Kidney (tissue), 14 donors: ENCODE measurements around the gene RUFY3. TPM values are rescaled to one million over a fixed set of nuclear protein-coding genes. Genes with fewer than 3 reads are reported as not detected.

Source experiments
- DNase-seq, 5 donors: peaks; one replicate each; pipeline ENCODE4 v3.0.0-alpha.2; 2013 to 2020
- FAIRE-seq: peaks from 2 replicates; lab custom pipeline; 2012; peaks lifted over from hg19 to GRCh38; lab: Jason Lieb, UNC
- H3K27ac ChIP-seq, 2 donors: one replicate each; pipeline ENCODE4 v1.7.0; 2013; ENCODE audit warnings: low read depth in 2 of 2, low read length in 2 of 2, inconsistent platforms in 1 of 2
- H3K27me3 ChIP-seq: one replicate; pipeline ENCODE4 v1.7.1; 2013; ENCODE audit warnings: low read length, inconsistent platforms; ENCODE audit not compliant: control insufficient read depth, insufficient read depth
- H3K36me3 ChIP-seq, 3 donors: one replicate each; pipeline versions ENCODE4 v1.7.0 to v1.7.1; 2013; ENCODE audit warnings: low read length in 3 of 3, control low read depth in 1 of 3, inconsistent platforms in 1 of 3; ENCODE audit not compliant: insufficient read depth in 3 of 3, control insufficient read depth in 2 of 3
- H3K4me1 ChIP-seq, 3 donors: one replicate each; pipeline versions ENCODE4 v1.7.0 to v1.7.1; 2013; ENCODE audit warnings: low read length in 3 of 3, inconsistent platforms in 1 of 3, low read depth in 1 of 3; ENCODE audit not compliant: control insufficient read depth in 2 of 3, insufficient read depth in 2 of 3
- H3K4me3 ChIP-seq, 3 donors: one replicate each; pipeline versions ENCODE4 v1.7.0 to v1.8.1; 2013; ENCODE audit warnings: low read length in 3 of 3, control low read depth in 1 of 3, inconsistent platforms in 1 of 3
- H3K9ac ChIP-seq, 3 donors: one replicate each; pipeline versions ENCODE4 v1.7.0 to v1.7.1; 2013; ENCODE audit warnings: low read length in 3 of 3, control low read depth in 1 of 3, inconsistent platforms in 1 of 3
- H3K9me3 ChIP-seq, 3 donors: one replicate each; pipeline versions ENCODE4 v1.7.0 to v1.7.1; 2013; ENCODE audit warnings: low read length in 3 of 3, control low read depth in 1 of 3, inconsistent platforms in 1 of 3; ENCODE audit not compliant: control insufficient read depth in 2 of 3, insufficient read depth in 1 of 3
- intact Hi-C: fragments of 100-400 bp; cut with DNase I; formaldehyde crosslinking; loops from one replicate; pipeline ENCODE4 v1.11.1; 2022
- polyA plus RNA-seq: library from polyadenylated mRNA; stranded (reverse); fragments of 350-450 nt; fragmentation: Illumina TruSeq; extraction: RNeasy Lipid Tissue Mini Kit (QIAGEN cat#74804); gene quantifications from one replicate; pipeline ENCODE4 v1.2.3, GENCODE V29; 2014; ENCODE audit warnings: low read depth, low replicate concordance; ENCODE audit not compliant: insufficient read depth
- total RNA-seq: library from RNA; stranded (reverse); fragmentation: NEBNext Ultra II Directional; extraction: Animal tissue kit (Norgen Biotek cat#: 25700); gene quantifications from one replicate; pipeline ENCODE4 v1.2.1, GENCODE V29; 2021
- TF ChIP-seq, protein P1 (sequence below): IDR thresholded peaks from 3 replicates; pipeline ENCODE4 v1.5.1; 2012; ENCODE audit warnings: mild to moderate bottlenecking, moderate library complexity, borderline replicate concordance; ENCODE audit not compliant: insufficient read depth; ENCODE audit errors: extremely low read depth
- donor health status: control.
- donor health status: control.
- donor health status: control.
- donor health status: control.
- donor health status: control.
- donor health status: DM: yes; HTN: yes; CAD: no.
- donor health status: Normal renal cell carcinoma (clear cell type).

RUFY3 gene
- total and polyA plus RNA-seq, 2 donors from 2014 or later = 40.6 to 72.5 TPM

GRCh38 chr4:70759627-70760026, 37.9 kb downstream of the RUFY3 start:
- TF ChIP-seq, protein P1, sequence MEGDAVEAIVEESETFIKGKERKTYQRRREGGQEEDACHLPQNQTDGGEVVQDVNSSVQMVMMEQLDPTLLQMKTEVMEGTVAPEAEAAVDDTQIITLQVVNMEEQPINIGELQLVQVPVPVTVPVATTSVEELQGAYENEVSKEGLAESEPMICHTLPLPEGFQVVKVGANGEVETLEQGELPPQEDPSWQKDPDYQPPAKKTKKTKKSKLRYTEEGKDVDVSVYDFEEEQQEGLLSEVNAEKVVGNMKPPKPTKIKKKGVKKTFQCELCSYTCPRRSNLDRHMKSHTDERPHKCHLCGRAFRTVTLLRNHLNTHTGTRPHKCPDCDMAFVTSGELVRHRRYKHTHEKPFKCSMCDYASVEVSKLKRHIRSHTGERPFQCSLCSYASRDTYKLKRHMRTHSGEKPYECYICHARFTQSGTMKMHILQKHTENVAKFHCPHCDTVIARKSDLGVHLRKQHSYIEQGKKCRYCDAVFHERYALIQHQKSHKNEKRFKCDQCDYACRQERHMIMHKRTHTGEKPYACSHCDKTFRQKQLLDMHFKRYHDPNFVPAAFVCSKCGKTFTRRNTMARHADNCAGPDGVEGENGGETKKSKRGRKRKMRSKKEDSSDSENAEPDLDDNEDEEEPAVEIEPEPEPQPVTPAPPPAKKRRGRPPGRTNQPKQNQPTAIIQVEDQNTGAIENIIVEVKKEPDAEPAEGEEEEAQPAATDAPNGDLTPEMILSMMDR = no peak
- Histone ChIP-seq H3K4me3 (no peak overlapping the region), H3K4me1 (peaks cover 0 to 7% (median 0%) of the 10 kb centered on the region in 3 donors), H3K9me3 (no peaks in the 10 kb centered on the region), H3K27ac (no peak overlapping the region), H3K36me3 (peaks cover 3 to 7% (median 5%) of the 10 kb centered on the region in 3 donors), H3K9ac (no peak overlapping the region), H3K27me3 (no peaks in the 10 kb centered on the region)
- DNase-seq = no peak
- intact Hi-C loops = no loop called here
- FAIRE-seq = peak; percentile 46

DNA sequence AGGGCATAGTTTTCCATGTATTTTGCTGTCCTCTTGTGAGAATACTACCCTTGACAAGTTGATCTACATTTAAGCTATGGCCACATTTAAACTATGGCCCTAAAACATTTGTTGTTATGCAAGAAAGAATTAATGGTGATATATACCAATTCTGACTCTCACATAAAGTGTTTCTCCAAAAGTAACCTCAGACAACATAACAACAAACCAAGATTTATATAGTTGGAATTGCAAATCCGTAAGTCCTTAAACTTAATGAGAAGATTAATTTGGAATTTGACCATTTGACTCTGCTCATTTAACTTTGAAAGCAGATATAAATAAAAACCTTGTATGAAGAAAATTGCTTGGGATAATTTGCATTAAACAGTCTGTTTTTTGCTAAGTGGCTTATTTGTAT, 38.9 kb downstream of the RUFY3 start:
- Histone ChIP-seq H3K36me3 (peaks cover 5 to 9% (median 6%) of the 10 kb centered on the region in 3 donors), H3K9ac (no peak overlapping the region), H3K27ac (no peak overlapping the region), H3K27me3 (no peaks in the 10 kb centered on the region), H3K9me3 (no peaks in the 10 kb centered on the region), H3K4me3 (no peak overlapping the region), H3K4me1 (peaks cover 0 to 7% (median 0%) of the 10 kb centered on the region in 3 donors)
- FAIRE-seq = no peak
- DNase-seq = peak in 2 of 5 donors; percentile 74 to 86
- intact Hi-C loops = no loop called here
- TF ChIP-seq, protein P1 = no peak

DNA sequence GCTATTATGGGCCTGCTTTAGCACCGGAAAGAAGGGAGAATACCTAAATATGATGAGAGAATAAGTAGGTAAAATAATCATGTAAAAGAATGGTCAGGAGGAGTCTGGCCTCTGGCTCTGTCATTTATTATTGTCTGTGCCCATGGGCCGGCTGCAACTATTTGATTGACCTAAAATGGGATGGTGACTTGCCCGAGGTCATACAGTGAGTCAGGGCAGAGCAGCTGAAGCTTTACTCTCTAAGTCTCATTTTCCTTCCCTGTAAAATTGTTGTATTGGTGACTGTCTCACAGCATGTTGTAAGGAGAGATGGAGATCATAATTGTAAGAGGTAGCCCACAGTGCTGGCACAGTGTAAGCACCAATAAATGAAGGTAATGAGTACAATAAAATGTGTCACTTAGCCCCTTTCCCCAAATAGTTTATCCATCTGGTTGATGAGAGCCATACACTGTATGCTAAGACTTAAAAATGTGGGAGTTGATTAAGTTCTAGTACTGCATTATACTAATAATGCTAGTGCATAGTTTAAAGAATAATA, 39.6 kb downstream of the RUFY3 start:
- Histone ChIP-seq H3K27ac (no peak overlapping the region), H3K27me3 (no peaks in the 10 kb centered on the region), H3K9ac (no peak overlapping the region), H3K4me3 (no peak overlapping the region), H3K4me1 (peaks cover 0 to 7% (median 0%) of the 10 kb centered on the region in 3 donors), H3K9me3 (no peaks in the 10 kb centered on the region), H3K36me3 (peaks cover 5 to 9% (median 6%) of the 10 kb centered on the region in 3 donors)
- DNase-seq (no peak), FAIRE-seq (no peak)
- intact Hi-C loops = no loop called here
- TF ChIP-seq, protein P1 = no peak
